K562 (cell line): ENCODE measurements around the gene CYP4F11.

Experiments
- CTCF ChIP-seq, 3 experiments: IDR thresholded peaks in 2 of 3; conservative IDR thresholded peaks in 1 of 3; 2 replicates each; pipeline ENCODE4 v1.5.1; 2011 to 2012; ENCODE audit warnings: low read length in 3 of 3, mild to moderate bottlenecking in 3 of 3, control low read depth in 2 of 3, improper control_type of control experiment in 1 of 3, inconsistent platforms in 1 of 3, low read depth in 1 of 3, mixed read lengths in 1 of 3, moderate library complexity in 1 of 3; ENCODE audit not compliant: insufficient read depth in 2 of 3
- DNMT1 ChIP-seq: fragments of 450-650 bp; IDR thresholded peaks from 2 replicates; pipeline ENCODE4 v1.6.1; 2016; ENCODE audit warnings: antibody characterized with exemption, mild to moderate bottlenecking
- PHTF2 ChIP-seq: fragments of 250-450 bp; sonication (Bioruptor Pico); IDR thresholded peaks from 2 replicates; pipeline ENCODE4 v1.5.0; 2021; ENCODE audit warnings: mild to moderate bottlenecking
- SP1 ChIP-seq: sonication (generic); formaldehyde crosslinking; IDR thresholded peaks from 2 replicates; pipeline ENCODE4 v1.8.1; 2022; ENCODE audit warnings: mild to moderate bottlenecking, missing genetic modification reagents
- ZNF274 ChIP-seq: IDR thresholded peaks from 2 replicates; pipeline ENCODE4 v1.6.1; 2011; ENCODE audit warnings: low read depth, mild to moderate bottlenecking, low read length, moderate library complexity, borderline replicate concordance

DNA sequence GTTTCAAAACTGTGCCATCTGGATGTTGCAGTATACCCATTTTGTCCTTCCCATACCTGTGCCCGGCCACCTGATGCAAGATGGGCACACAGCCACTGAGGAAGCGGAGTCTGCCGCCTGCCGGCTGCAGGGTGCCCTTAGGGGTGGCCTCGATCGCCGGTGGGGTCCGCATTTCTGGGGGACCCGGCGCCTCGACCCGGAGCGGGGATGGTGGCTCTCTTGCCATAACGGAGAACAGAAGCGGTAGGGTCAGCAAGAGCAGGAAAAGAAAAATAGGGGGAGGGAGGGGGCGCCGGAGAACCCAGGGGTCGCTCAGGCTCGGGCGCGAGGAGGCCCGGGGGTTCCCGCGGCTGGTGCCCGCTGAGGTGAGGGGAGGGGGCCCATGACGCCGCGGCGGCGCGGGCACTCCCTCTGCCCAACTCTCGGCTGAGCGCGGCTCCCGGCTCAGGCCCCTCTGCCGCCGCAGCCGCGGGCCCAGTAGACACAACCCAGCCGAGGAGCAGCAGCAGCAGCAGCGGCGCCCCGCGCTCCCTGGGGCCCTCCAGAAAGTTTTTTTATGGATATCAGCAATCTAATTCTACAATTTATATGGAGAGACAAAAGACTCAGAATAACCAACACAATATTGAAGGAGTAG, 22.6 kb downstream of the CYP4F11 start:
- no peak for TF ChIP-seq DNMT1
- TF ChIP-seq SP1 (CRISPR knock-in tag): no peak
- TF ChIP-seq PHTF2: no peak
- TF ChIP-seq CTCF (IDR thresholded peaks at IDR 0.05 in 2 of 3, conservative IDR thresholded peaks at IDR 0.05 in 1 of 3; ENCODE audit: insufficient read depth in 2 of 3, low read depth in 1 of 3, low read length in 3 of 3): no peak
- TF ChIP-seq ZNF274: no peak
